Measurements from ENCODE around the gene FXN. TPM values are rescaled to one million over a fixed set of nuclear protein-coding genes. Genes with fewer than 3 reads are reported as not detected.

FXN gene
- total RNA-seq, 4 donors from 2014 or later = 2.4 to 7.3 (median 5.2) TPM

DNA sequence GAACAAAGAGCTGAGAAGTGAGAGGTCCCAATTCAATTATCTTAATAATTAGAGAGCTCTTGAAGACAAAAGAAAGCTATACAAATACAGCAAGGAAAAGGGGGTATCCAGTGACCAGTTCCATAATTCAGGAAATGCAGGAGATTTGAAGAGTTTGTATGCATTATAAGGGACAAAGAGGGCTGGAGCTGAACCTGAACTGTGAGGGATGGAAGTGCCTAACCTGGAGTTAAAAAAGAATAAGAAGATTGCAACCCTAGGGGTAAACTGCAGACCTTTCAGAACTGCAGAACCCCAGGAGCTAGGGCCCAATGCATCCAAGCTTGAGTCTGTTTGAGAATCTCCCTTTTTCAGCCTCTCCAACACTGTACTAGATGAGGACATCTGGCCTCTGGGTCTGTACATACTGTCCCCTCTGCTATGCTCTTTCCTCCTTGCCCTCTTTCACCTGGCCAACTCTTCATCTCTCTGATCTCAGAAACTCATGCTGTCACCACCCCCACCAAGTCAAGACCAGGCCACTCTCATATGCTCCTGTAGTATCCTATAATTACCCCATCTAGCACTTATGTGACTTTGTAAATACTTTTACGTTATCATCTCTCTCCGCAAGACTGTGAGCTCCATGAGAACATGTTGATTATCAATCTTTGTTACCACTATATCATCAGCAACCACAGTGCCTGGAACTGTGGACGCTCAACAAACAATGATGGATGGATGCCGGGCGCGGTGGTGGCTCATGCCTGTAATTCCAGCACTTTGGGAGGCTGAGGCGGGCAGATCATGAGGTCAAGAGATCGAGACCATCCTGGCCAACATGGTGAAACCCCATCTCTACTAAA is 15.0 kb upstream of the FXN start:
- TF ChIP-seq CTCF (IDR thresholded peaks at IDR 0.05) (no peak), EP300 (IDR thresholded peaks at IDR 0.05) (no peak), POLR2A (IDR thresholded peaks at IDR 0.05) (no peak)
- no peak for DNase-seq (ENCODE audit: low spot score in 2 of 2)
- Histone ChIP-seq H3K36me3 (no peaks in the 10 kb centered on the region), H3K27ac (no peak overlapping the region), H3K27me3 (peaks cover 0 to 5% of the 10 kb centered on the region in 2 donors), H3K9me3 (no peaks in the 10 kb centered on the region), H3K4me1 (peaks cover 0 to 4% (median 0%) of the 10 kb centered on the region in 4 donors), H3K4me3 (no peak overlapping the region)
- WGBS, 2 donors = 93 to 96% methylated on average over 8 of the region's 8 CpGs

- Histone ChIP-seq H3K36me3 (no peaks in the 10 kb centered on the region), H3K27ac (no peak overlapping the region), H3K9me3 (no peaks in the 10 kb centered on the region), H3K4me1 (no peaks in the 10 kb centered on the region), H3K27me3 (peaks cover 0 to 5% of the 10 kb centered on the region in 2 donors), H3K4me3 (no peak overlapping the region)
- 56 to 57% methylated on average over 7 of the region's 7 CpGs for WGBS, 2 donors
- no peak for DNase-seq (ENCODE audit: low spot score in 2 of 2)
- TF ChIP-seq POLR2A (IDR thresholded peaks at IDR 0.05) (no peak), CTCF (IDR thresholded peaks at IDR 0.05) (no peak), EP300 (IDR thresholded peaks at IDR 0.05) (no peak)
These were observed 11.9 kb upstream of the FXN start for GRCh38 chr9:69023650-69024049.

- Histone ChIP-seq H3K27me3 (peaks cover 0 to 5% of the 10 kb centered on the region in 2 donors), H3K4me1 (no peaks in the 10 kb centered on the region), H3K36me3 (no peaks in the 10 kb centered on the region), H3K27ac (no peak overlapping the region), H3K9me3 (no peaks in the 10 kb centered on the region), H3K4me3 (no peak overlapping the region)
- peak in 1 of 2 donors; percentile 45 for DNase-seq (ENCODE audit: low spot score in 2 of 2)
- 60 to 61% methylated on average over 5 of the region's 5 CpGs for WGBS, 2 donors
- TF ChIP-seq POLR2A (IDR thresholded peaks at IDR 0.05) (no peak), CTCF (IDR thresholded peaks at IDR 0.05) (peak; percentile 54 to 66 (median 63))
These were observed 8.0 kb upstream of the FXN start for GRCh38 chr9:69027355-69028097.

GRCh38 chr9:69028754-69029153 is 6.8 kb upstream of the FXN start:
- no peaks in the 10 kb centered on the region for H3K27me3 ChIP-seq
- WGBS, 2 donors = 89 to 94% methylated on average over 2 of the region's 2 CpGs
- H3K27ac ChIP-seq = no peak overlapping the region
- no peak overlapping the region for H3K4me3 ChIP-seq
- TF ChIP-seq CTCF (IDR thresholded peaks at IDR 0.05) (no peak), POLR2A (IDR thresholded peaks at IDR 0.05) (no peak), EP300 (IDR thresholded peaks at IDR 0.05) (no peak)
- no peaks in the 10 kb centered on the region for H3K4me1 ChIP-seq
- no peaks in the 10 kb centered on the region for H3K36me3 ChIP-seq
- no peak for DNase-seq (ENCODE audit: low spot score in 2 of 2)
- no peaks in the 10 kb centered on the region for H3K9me3 ChIP-seq

DNA sequence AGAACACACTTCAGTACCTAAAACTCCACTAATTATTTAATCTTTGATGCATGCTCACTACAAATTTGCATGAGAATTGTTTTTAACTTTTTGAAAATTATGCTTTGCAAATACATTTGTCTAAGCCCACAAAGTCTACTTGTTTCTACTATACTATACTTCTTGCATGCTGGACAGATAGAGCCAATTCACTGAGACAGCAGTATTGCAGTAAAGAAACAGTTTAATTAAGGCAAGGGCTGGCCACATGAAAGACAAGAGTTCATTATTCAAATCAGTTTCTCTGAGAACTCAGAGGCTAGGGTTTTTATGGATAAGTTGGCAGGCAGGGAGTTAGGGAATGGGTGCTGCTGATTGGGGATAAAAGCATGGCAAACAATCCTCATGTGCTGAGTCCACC is 6.0 kb upstream of the FXN start:
- no peaks in the 10 kb centered on the region for H3K27me3 ChIP-seq
- H3K27ac ChIP-seq = no peak overlapping the region
- H3K9me3 ChIP-seq = no peaks in the 10 kb centered on the region
- no peak for DNase-seq (ENCODE audit: low spot score in 2 of 2)
- TF ChIP-seq POLR2A (IDR thresholded peaks at IDR 0.05) (no peak), CTCF (IDR thresholded peaks at IDR 0.05) (no peak), EP300 (IDR thresholded peaks at IDR 0.05) (no peak)
- H3K36me3 ChIP-seq = no peaks in the 10 kb centered on the region
- no peaks in the 10 kb centered on the region for H3K4me1 ChIP-seq
- no peak overlapping the region for H3K4me3 ChIP-seq
